KOPT-K1 (cell line): ENCODE measurements around the gene RNGTT.
A peak's percentile ranks its signal among the peaks of the same experiment; 100 is the strongest.
"Not testable (repeated sequence)": the region's sequence is repeated elsewhere in the genome, so short reads cannot be mapped to it uniquely, and the experiment has no call there.

Source experiments
- H3K27ac ChIP-seq: fragments of 200-600 bp; sonication (generic); 2 replicates; pipeline ENCODE4 v1.5.1; 2016; ENCODE audit warnings: antibody characterized with exemption, mild to moderate bottlenecking, low read depth, low read length; ENCODE audit not compliant: poor library complexity, severe bottlenecking
- H3K36me3 ChIP-seq: fragments of 200-600 bp; sonication (generic); 2 replicates; pipeline ENCODE4 v1.5.1; 2017; ENCODE audit warnings: antibody characterized with exemption, mild to moderate bottlenecking, low read length, moderate library complexity; ENCODE audit not compliant: insufficient read depth
- H3K9me3 ChIP-seq: fragments of 200-600 bp; sonication (generic); 2 replicates; pipeline ENCODE4 v1.5.1; 2017; ENCODE audit warnings: antibody characterized with exemption, low read length, mild to moderate bottlenecking; ENCODE audit not compliant: insufficient read depth, poor library complexity, severe bottlenecking

The RNGTT gene

GRCh38 chr6:88945415-88946008 lies 17.9 kb downstream of the RNGTT start:
- Histone ChIP-seq H3K36me3 (peaks cover 2% of the 10 kb centered on the region), H3K27ac (no peak overlapping the region), H3K9me3 (peaks cover 20% of the 10 kb centered on the region)

GRCh38 chr6:88933521-88933920 lies 29.9 kb downstream of the RNGTT start:
- no peak overlapping the region for H3K27ac ChIP-seq
- H3K36me3 ChIP-seq: peaks cover 90% of the 10 kb centered on the region
- H3K9me3 ChIP-seq: peaks cover 18% of the 10 kb centered on the region

GRCh38 chr6:88932019-88932418 lies 31.4 kb downstream of the RNGTT start:
- Histone ChIP-seq H3K36me3 (peaks cover 87% of the 10 kb centered on the region), H3K9me3 (peaks cover 16% of the 10 kb centered on the region)
- H3K27ac ChIP-seq: not testable (repeated sequence)

GRCh38 chr6:88922775-88923548 lies 40.5 kb downstream of the RNGTT start:
- no peaks in the 10 kb centered on the region for H3K9me3 ChIP-seq
- peaks cover 48% of the 10 kb centered on the region for H3K36me3 ChIP-seq
- no peak overlapping the region for H3K27ac ChIP-seq

- Histone ChIP-seq H3K36me3 (peaks cover 39% of the 10 kb centered on the region), H3K27ac (no peak overlapping the region), H3K9me3 (no peaks in the 10 kb centered on the region)
Observed at GRCh38 chr6:88921734-88922133, 41.7 kb downstream of the RNGTT start.

GRCh38 chr6:88920774-88921733 lies 42.4 kb downstream of the RNGTT start:
- Histone ChIP-seq H3K9me3 (no peaks in the 10 kb centered on the region), H3K27ac (no peak overlapping the region), H3K36me3 (peaks cover 39% of the 10 kb centered on the region)

- Histone ChIP-seq H3K9me3 (peaks cover 4% of the 10 kb centered on the region), H3K36me3 (peaks cover 40% of the 10 kb centered on the region), H3K27ac (no peak overlapping the region)
Observed at GRCh38 chr6:88920088-88920487, 43.3 kb downstream of the RNGTT start.

GRCh38 chr6:88919032-88919431 lies 44.4 kb downstream of the RNGTT start:
- H3K36me3 ChIP-seq: peaks cover 33% of the 10 kb centered on the region
- peaks cover 8% of the 10 kb centered on the region for H3K9me3 ChIP-seq
- H3K27ac ChIP-seq: no peak overlapping the region

GRCh38 chr6:88916615-88917208 lies 46.7 kb downstream of the RNGTT start:
- Histone ChIP-seq H3K36me3 (peaks cover 15% of the 10 kb centered on the region), H3K9me3 (peaks cover 8% of the 10 kb centered on the region), H3K27ac (peak overlapping the region; percentile 29)

- Histone ChIP-seq H3K36me3 (peaks cover 15% of the 10 kb centered on the region), H3K27ac (no peak overlapping the region), H3K9me3 (peaks cover 8% of the 10 kb centered on the region)
Observed at GRCh38 chr6:88914895-88915598, 48.4 kb downstream of the RNGTT start.

GRCh38 chr6:88914180-88914579 lies 49.2 kb downstream of the RNGTT start:
- no peak overlapping the region for H3K27ac ChIP-seq
- H3K9me3 ChIP-seq: peaks cover 8% of the 10 kb centered on the region
- H3K36me3 ChIP-seq: peaks cover 15% of the 10 kb centered on the region

GRCh38 chr6:88913471-88913870 lies 49.9 kb downstream of the RNGTT start:
- Histone ChIP-seq H3K9me3 (peaks cover 8% of the 10 kb centered on the region), H3K27ac (no peak overlapping the region), H3K36me3 (peaks cover 15% of the 10 kb centered on the region)

GRCh38 chr6:88910922-88911778 lies 52.3 kb downstream of the RNGTT start:
- Histone ChIP-seq H3K36me3 (peaks cover 13% of the 10 kb centered on the region), H3K9me3 (peaks cover 8% of the 10 kb centered on the region), H3K27ac (no peak overlapping the region)
